ENCODE measurements around the gene FFAR3. TPM values are rescaled to one million over a fixed set of nuclear protein-coding genes. Genes with fewer than 3 reads are reported as not detected.

Gene FFAR3
- total and polyA plus RNA-seq, 2 of the 8 experiments (the other 6 are each of a cell fraction or from before 2014, with no cell fraction given): not detected

DNA sequence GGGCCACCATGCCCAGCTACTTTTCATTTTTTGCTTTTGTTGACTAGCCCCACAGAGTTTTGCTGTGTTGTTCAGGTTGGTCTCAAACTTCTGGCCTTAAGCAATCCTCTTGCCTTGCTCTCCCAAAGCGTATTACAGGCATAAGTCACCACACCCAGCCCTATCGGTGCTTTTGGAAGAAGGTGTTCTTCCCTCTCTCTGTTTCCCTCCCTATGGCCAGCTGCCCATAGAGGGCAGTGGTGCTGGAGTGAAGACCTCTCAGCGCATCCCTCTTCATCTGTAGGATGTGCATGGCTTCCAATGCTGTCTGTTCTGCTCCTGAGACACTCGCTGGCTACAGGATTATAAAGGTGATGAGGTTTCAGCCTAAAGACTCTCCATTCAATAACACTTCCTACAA is 30.6 kb upstream of the FFAR3 start (continued):
- TF ChIP-seq JUND (IDR thresholded peaks at IDR 0.05; ENCODE audit: low read length): no peak

Data from H1 (cell line).